ENCODE measurements around the gene DAB2IP.

DNA sequence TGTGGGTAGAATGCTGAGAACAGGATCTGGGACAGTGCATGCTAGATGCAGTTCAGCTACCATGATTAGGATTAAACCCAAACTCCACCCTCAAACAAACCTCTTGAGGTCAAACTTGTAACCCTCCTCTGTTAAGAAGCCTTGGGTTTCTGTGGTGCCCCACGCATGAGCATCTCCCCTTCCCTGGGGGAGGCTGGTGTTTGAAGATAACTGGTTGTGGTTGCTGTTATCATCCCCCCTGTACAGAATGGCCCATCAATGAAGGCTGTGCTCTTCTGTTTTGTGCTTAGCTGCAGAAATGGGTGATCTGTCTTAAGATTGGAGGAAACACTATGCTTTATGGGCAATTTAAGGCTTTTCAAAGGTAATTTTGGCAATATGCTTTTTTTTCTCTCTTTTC is 4.4 kb upstream of the DAB2IP start:
- TF ChIP-seq FOXK2 (IDR thresholded peaks at IDR 0.05): no peak
- no peak for TF ChIP-seq FOXM1 (IDR thresholded peaks at IDR 0.05; ENCODE audit: borderline replicate concordance)
- TF ChIP-seq HDGF (IDR thresholded peaks at IDR 0.05; ENCODE audit: borderline replicate concordance): no peak
- no peak for TF ChIP-seq ARNT (IDR thresholded peaks at IDR 0.05)
- TF ChIP-seq ZNF384 (IDR thresholded peaks at IDR 0.05): no peak
- TF ChIP-seq SUZ12 (IDR thresholded peaks at IDR 0.05): no peak
